Bone marrow (tissue), 2 donors: Measurements from ENCODE around the gene SMG6.
"Not testable (repeated sequence)": the region's sequence is repeated elsewhere in the genome, so short reads cannot be mapped to it uniquely, and the experiment has no call there.

Experiments used
- DNase-seq, 2 donors: peaks; one replicate each; lab custom pipeline; 2025; lab: John Stamatoyannopoulos, UW

SMG6 gene

DNA sequence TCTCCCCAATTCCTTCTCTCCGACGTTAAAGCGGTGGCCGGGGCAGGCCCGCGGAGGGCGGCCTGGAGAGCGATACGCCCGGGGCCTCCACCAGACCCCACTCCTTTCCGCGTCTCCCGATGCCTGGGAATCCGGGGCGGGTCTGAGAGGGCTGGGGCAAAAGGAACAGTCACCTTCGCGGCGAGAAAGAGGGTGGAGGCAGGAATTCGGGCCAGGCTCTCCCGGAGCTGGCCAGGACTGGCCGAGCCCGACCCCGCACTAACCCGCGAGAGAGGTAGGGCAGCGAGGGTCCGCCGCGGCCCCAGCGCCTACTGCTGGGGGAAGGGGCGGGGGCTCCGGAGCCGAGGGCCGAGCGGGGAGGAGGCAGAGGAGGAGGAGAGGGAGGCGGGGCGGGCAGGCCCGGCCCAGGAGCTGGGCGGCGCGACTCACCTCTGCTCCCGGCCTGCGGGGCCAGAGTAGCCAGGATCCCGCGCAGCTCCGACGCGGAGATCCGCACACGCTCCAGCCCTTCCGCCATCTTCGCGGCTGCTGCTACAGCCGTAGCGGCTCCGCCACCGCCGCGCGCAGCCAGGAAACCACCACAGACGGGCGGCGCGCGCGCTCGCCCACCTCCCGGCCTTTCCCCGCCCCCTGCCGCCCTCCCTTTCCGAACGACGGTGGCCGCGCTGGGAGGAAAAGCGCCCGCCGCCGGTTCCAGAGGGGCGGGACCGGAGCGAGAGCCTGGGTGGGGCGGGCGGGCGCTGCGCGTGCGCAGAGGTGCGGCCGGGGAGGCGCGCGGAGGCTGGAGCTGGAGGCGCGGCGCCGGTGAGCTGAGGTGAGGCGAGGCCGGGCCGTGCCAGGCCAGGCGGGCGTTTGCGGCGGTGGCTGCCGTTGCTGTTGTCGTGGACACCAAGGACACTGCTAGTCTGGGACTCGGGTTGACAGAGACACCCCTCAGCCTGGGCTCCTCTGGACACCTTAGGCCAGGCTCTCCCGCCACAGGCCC is at the start of gene SMG6, which contains the start of gene SRR:
SMG6 (minus strand) TSS at position 582 of the 985 bp plus-strand sequence; CDS start at position 517, 65 bp downstream.
SRR (plus strand) TSS at position 747 of the 985 bp plus-strand sequence. CDS start 11,611 bp downstream, outside the sequence.
- peak; percentile 75 to 83 for DNase-seq

DNA sequence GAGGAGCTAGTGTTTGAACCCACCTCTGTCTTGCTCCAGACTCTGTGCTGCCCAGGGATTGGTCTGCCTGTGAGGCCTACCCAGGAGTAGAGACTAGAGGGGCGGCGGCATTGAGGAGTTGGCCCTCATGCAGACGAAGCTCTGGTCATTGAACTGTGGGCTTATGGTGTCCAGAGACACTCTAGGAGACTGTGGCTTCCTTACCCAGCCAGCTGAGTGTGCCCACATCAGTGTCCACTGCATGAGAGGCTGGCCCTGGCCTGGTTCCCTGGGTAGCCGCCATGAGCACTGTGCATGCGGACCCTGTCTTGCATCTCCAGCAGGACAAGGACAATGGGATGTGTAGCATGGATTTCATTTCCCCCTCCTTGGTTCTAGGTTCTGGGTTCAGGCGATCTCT is 47.7 kb upstream of the SMG6 start:
- no peak for DNase-seq

DNA sequence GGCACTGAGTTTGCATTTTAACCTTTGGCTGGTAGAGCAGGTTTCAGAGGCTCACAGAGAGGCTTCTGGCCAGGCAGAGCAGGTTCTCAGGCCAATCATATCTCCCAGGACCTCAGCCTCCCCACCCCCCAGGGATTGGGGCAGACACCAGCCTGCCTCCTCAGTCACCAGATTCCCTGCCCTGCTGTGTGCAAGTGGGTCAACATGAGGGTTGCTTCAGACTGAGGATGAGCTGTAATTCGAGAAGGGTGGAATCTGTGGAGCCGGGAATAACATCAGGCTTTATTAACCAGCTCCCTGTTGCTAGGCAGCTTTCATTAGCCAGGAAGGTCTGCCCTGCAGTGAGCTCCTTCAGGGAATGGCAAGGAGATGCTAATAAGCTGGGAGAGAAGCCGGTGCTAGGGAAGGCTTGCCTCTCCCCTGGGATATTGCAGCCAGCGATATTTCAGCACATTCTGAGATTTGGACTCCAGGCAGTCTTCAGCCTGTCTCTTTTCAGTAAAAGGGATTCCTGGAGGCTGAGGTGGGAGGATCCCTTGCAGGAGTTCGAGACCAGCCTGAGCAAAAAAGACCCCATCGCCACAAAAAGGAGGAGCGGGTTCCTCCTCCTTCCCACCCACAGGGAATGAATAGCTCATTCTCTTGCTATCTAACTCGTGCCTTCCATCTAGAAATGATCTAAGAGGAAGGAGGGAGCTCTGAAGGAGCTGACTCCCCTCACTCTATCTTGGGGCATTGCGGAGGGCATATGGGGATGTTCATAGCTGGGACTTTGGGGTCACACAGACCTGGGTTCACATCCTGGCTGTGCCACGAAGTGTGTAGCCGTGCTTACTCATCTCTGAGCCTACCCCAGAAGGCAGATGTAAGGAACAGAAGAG is 44.5 kb upstream of the SMG6 start:
- no peak for DNase-seq

DNA sequence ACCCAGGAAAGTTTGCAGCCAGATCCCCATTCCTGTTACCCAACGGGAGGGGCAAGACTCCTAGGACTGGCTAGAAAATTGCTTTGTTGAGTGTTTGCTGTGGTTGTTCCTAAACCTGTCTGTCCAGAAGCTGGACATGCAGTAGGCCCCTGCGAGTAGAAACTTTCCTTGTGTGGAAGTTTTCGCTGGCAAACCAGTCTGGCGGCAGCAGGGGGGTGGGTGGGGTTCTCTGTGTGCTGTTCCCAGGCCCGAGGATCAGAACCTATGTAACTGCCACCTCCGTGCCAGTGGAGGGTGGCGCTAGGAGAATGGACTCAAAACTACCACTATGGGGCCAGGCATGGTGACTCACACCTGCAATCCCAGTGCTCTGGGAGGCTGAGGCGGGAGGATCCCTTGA is 42.9 kb upstream of the SMG6 start:
- DNase-seq: no peak

DNA sequence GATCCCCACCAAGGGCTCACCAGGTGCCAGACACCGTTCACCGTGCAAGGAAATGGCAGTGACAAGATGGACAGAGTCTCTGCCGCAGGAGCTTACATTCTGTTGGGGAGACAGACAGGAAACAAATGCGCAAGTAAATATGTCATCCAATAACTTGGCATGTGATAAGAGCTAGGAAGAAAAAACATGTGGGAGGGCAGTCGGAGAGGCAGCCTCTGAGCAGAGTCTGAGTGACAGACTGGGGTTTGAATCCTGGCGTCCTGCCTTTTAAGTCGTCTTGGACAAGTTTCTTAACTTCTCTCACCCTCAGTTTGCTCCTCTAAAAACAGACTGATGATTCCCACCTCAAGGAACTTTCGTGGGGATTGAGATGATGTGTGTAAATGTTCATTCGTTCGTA is 40.9 kb upstream of the SMG6 start:
- DNase-seq: no peak

DNA sequence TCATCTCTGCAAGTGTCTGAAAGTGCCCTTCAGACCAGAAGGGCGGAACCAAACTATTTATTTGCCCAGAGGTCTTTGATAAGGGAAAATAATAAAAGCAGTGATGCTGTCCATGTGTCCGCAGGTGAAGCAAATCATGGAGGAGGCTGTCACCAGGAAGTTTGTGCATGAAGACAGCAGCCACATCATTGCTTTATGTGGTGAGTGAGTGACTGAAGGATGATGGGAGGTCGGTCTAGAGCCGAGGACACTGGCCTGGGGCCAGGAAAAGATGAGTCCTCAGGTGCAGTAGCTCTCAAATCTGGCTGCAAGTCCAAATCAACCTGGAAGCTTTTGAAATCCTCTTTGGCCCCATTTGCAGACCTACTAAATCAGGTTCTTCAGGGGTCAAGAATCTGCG is 39.8 kb upstream of the SMG6 start:
- no peak for DNase-seq

DNA sequence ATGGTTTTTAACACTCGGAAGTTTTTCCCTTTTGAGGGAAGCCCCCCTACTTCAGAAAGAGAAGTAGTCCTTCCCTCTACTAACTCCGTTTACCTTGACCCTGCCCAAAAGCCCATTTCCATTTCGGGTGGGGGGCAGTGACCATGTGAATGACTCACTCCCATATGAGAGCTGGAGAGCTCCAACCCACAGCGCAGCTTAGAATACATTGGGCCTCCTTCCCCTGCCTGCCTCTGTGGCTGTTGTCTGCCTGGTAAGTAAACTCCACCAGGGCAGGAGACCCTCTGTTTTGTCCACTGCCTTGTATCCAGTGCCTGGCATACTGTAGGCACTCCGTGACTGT is 34.7 kb upstream of the SMG6 start:
- DNase-seq: no peak

DNA sequence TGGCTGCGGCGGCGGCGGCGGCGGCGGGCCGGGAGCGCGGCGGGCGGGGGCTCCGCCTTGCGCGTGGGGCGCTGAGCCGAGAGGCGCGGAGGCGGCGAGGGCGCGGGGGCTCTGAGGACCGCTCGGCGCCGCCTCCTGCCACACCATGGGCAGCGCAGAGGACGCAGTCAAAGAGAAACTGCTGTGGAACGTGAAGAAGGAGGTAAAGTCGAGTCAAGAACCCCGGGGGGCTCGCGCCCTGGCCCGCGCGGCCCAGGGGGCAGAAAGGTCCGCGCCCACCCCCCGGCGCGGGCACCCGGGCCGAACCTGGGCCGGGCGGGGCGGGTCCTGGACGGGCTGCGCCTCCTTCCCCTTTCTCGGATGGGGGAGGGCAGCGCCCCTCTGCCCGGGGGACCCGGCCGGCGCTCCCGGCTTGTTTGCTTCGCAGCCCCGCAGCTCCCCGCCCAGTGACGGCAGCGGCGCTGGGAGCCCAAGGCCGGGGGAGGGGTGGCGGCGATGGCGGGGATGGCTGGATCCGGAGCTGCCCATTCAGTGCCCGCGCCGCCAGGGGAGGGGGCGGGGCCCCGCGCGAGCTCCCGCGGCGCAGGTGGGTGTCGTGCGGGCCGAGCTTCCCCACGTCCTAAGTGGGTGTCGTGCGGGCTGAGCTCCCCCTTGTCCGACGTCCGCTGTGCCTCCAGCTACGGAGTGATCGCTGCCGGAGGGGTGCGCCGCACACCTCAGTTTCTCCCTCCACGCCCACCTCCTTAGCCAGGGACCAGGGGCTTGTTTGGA is 34.1 kb upstream of the SMG6 start:
- DNase-seq: peak; percentile 5 to 6

DNA sequence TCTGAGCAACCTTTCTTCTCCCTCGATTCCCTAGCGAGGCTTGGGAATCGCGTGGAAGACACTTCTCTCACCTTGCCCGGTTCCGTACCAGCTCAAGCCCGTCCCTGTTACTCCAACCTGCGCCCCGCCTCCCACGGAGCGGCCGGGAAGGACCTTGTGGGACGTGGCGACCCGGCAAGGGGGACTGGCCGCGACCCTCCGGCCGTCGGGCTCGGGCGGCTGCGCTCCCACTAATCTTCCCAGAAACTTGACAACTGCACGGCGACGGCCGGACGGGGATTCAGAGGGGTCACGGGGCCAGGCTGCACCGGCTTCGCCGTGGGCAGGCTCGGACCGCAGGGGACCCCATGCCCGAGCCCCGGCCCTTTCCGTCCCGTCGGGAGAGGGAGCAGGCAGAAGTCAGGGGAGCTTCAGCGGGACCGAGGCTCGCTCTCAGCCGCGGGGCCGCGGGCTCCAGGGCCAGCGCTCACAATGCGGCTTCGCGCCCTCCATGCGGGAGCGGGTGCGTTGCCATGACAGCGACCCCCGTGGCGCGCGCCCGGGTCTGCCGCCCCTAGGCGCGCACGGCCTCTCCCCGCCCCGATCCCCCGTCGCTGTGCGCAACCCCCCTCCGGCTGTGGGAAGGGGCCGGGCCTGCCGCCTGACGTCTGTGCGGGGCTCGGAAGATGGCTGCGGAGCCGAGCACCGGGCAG is 33.4 kb upstream of the SMG6 start, which contains the start of gene SGSM2:
SGSM2 (plus strand) TSS at position 650 of the 692 bp plus-strand sequence. CDS start 188 bp downstream, outside the sequence.
- peak in 1 of 2 donors; percentile 18 for DNase-seq

DNA sequence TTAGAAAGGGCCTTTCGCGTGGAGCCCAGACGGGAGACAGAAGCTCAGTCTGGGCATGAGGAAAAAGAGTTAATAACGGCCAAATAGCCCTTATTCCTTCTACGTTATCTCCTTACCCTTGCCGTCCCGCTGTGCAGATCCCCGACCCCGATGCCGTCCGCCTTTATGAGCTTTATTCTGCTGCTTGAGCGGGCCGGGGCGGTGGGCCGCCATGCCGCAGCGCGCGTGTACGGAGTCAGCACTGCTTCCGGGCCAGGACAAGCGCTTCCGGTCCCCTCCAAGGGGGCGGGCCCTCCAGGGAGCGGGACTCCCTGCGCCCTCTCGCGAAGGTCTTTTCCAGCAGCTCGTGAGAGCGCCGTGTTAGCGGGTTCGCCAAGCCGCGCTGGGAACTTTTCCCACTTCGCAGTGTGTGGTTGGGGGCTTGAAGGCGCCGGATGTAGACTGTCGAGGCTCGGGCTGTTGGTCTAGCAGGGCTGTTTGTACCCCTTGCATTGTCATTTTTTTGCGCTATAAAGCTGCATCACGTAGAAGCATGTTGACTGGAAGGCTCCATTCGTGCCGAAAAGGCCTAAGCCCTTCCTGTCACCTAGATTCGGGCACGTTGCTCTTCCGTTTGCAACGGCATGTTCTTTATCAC is 32.7 kb upstream of the SMG6 start, which contains the start of gene TSR1:
TSR1 (minus strand) TSS at position 243 of the 637 bp plus-strand sequence; CDS start at position 213, 30 bp downstream.
- peak; percentile 54 to 65 for DNase-seq

DNA sequence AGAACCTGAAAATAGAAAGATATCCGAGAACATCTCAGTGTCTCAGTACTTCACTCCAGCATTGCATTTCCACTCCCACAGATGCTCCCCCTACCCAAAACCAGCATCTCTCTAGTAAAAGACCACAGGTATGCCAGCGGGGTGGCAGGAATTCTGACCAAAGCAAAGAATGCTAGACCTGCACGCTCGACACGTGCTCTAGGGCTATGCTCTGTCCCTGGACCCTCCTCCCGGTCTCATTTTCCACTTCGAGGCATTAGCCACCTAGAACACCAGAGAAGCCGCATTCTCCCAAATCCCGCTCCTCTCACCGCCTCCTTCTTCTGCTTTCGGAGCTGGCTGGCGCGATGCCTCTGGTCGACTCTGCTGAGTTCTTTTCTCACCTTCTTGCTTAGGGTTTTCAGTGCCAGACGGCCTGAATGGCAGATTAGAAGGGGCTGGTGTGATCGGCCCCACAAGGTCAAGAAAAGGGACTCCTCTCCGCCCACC is 32.2 kb upstream of the SMG6 start:
- no peak for DNase-seq

DNA sequence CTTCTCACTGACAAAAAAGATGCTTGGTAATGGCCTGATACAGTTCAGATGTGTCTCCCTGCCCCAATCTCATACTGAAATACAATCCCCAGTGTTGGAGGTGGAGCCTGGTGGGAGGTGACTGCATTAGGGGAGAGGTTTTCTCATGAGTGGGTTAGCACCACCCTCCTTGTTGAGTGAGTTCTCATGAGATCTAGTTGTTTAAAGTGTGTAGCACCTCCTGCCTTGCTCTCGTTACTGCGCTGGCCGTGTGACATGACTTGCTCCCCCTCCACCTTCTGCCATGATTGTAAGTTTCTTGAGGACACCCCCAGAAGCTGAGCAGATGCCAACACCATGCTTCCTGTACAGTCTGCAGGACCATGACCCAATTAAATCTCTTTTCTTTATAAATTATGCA is 27.7 kb upstream of the SMG6 start:
- DNase-seq: no peak

DNA sequence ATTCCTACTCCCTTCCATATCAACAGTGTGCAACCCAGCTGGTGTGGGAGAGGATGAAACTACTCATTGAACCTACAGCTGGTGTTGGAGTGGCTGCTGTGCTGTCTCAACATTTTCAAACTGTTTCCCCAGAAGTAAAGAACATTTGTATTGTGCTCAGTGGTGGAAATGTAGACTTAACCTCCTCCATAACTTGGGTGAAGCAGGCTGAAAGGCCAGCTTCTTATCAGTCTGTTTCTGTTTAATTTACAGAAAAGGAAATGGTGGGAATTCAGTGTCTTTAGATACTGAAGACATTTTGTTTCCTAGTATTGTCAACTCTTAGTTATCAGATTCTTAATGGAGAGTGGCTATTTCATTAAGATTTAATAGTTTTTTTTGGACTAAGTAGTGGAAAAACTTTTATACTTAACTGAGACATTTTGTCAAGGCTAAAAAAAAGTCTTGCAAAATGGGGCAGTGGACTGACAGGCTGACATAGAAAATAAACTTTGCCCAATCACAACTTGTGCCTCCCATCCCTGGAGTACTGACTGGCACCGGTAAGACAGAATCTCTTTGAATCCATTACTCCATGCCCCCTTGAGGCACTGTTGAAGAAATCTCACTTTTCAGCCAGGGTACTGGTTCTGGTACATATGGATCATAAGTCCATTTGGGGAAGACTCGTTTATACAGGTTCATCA is 20.2 kb upstream of the SMG6 start:
- DNase-seq: no peak

DNA sequence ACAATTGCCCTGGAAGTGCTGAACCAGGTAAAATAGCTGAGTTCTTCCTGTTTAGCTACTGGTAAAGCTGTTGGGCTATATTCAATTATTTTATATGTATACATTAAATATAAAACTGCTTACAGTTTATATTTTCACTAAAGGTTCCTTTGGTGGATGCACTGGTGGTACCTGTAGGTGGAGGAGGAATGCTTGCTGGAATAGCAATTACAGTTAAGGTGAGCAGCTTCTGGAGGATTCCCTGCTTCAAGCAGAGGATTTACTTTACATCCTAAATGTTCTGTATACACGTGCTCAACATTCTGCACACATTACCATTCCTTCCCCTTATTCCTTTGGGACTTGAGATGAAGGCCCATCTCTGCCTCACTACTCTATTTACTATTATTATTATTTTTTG is 17.8 kb upstream of the SMG6 start:
- no peak for DNase-seq

DNA sequence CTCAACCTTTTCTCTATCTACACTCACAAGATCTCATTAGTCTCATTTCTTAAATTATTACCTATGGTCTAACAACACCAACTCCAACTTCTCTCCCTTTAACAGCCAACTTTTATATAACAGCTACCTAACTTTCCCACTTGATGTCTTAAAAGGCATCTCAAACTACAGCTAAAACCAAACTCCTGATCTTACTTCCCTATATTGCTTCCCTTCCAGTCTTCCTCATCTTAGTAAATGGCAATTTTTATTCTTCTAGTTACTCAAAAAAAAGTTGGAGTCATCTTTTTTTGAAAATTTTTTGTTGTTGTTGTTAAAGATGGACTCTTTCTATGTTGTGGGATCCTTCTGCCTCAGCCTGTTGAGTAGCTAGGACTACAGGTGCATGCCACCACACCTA is 15.5 kb upstream of the SMG6 start:
- no peak for DNase-seq

DNA sequence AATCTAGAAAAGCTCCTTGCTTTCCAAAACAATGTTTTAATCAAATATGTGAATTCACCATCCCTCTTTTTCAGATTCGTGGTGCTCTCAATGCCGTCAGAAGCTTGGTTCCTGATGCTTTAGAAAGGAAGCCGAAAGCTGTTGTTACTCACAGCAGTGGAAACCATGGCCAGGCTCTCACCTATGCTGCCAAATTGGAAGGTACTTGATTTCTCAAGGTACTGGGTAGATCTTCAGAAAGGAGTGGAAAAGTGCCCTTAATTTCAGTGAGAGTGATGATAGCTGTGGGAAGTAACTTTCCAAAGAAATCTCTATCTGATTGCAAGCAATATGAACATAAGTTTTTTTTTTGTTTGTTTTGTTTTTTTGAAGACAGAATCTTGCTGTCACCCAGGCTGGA is 14.2 kb upstream of the SMG6 start:
- DNase-seq: no peak

DNA sequence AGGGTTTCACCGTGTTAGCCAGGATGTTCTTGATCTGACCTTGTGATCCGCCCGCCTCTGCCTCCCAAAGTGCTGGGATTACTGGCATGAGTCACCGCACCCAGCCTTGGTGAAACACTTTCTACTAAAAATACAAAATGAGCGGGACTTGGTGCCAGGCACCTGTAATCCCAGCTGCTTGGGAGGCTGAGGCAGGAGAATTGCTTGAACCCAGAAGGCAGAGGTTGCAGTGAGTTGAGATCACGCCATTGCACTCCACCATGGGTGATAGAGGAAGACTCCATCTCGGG is 13.3 kb upstream of the SMG6 start:
- not testable (repeated sequence) for DNase-seq

DNA sequence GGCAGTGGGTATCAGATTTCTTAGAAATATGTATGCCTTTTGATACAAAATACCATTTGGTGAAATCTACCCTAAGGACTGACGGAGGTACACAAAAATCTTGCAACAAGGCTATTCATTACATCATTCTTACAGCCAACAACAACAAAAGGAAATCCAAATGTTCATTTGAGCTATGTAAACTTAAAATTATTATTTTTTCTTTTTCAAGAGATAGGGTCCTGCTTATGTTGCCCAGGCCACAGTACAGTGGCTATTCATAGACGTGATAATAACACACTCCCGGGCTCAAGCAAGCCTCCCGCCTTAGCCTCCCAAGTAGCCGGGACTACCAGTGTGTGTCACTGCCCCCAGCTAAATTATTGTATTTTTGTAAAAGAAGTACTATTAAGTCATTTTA is 9.2 kb upstream of the SMG6 start:
- no peak for DNase-seq

DNA sequence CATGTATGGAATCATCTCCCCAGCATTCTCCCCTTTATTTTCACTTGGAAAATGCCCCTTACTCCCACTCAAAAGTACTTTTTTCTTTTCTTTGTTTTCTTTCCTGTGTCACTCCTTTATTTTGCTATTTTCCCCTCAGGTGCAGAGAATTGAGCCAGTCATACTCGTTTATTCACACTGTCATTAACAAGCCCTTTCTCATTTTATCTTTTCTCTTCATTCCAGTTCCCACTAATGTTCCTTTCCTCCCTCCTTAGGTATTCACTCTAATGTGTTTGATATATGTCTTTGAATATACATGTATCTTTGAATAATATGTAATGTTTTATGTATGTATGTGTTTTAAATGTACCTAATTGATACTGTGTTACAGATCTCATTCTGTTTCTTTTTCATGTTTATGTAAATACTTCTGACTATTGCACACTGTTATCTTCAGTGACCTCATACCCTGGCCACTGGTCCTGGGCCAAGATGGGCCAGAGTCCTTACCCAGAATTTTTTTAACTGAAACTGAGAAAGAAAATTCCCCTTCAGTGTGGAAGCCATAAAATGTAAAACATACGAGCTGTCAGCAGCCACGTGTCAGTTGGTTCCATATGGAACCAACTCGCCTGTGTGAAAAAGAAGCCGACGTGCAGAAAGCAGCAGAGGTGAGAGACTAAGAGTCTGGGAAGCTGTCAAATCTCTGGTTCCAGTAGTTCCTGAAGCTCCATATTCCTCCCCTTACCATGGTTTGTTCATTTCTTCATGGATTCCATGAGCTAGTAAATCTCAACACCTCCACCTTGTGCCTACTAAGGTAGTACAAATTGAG is 6.0 kb upstream of the SMG6 start:
- DNase-seq: no peak
